Measurements from ENCODE around the gene PTPDC1.

The PTPDC1 gene

DNA sequence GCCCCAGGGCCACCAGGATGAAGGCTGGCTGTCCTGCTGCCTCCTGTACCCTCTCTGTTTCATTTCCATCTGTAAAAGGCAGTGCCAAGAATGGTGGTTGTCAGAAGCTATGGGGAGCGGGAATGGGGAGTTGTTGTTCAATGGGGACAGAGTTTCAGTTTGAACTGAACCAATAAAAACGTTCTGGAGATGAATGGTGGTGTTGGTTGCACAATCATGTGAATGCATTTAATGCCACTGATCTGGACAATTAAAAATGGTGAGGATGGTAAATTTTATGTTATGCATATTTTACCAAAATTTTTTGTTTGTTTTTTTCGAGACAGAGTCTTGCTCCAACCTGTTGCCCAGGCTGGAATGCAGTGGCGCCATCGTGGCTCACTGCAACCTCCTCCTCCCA lies 58.1 kb downstream of the PTPDC1 start:
- DNase-seq = no peak

- no peak for DNase-seq
Observed at GRCh38 chr9:94144394-94144793, 60.1 kb downstream of the PTPDC1 start.

DNA sequence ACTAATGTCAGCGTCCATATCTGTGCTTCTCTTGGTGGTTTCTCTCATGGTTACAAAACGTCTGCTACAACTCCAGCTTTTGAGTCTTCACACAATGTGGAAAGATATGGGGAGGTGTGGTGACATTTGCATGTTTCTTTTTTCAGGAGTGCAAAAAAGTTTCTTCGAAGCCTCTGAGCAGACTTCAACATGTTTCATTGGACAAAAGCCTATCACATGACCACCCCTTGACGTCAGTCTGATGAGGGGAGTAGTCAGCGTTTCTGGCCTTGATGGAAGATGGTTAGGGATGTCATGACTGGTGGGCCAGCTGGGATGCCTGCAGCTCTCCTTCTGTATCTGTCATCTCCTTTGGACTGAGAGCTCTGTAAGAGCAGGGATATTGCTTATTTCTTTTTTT lies 61.4 kb downstream of the PTPDC1 start:
- no peak for DNase-seq

DNA sequence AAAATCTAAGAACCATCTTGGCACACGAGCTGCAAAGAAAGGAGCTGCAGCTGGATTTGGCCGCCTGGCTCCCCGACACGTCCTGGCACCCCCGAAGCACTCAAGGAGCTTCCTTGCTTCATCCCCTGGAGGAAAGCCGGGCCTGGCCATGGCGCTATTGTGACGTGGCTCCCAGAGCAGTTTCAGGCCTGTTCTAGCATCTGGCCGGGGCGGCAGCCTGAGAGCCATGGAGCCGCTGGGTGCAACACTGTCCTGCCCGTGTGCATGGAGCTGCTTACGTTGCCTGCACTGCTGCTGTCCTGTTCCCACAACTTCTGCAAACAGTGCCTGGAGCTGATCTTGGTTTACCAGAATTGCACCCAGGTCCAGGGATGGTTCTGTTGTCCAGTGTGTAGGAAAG lies 63.5 kb downstream of the PTPDC1 start:
- no peak for DNase-seq

DNA sequence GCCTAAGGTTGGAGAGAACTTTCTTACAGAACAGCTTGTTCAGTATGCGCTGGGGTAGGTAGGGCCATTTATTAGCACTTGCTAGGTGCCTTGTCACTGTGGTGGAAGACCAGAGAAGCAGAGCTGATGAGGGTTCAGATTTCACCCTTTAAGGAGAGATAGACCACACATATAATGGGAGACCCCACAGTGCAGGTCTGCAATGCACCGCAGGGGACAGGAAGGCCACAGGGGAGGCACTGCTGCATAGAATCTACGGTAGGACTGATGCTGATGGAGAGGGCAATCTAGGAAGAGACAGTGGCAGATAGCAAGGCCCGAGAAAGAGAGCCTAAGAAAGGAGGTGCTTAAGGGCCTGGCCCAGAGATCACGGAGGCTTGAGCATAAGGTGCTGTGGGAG lies 64.2 kb downstream of the PTPDC1 start:
- no peak for DNase-seq

DNA sequence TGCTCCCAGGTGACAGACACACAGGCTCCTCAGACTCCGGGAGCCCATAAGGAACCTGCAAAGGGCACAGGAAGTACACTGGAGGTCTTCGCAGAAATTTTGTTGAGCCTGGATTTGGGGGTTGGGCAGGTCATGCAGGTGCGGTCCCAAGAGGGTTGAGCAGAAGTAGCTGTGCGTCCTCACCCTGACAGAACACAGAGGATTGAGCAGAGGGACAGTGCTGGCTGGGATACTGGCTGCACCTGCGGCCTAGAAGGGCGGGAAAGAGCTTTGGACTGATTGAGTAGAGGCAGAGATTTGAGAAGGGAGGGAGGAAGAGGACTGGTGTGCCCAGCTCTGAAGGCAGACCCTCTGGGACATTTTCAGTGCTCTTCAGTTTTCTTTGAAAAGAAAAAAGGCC lies 65.4 kb downstream of the PTPDC1 start:
- DNase-seq = no peak

- DNase-seq = no peak
Observed at GRCh38 chr9:94150279-94150828, 66.1 kb downstream of the PTPDC1 start.

GRCh38 chr9:94150890-94151650 lies 66.8 kb downstream of the PTPDC1 start:
- DNase-seq = no peak

- DNase-seq = no peak
Observed at GRCh38 chr9:94153905-94154304, 69.6 kb downstream of the PTPDC1 start.

GRCh38 chr9:94156348-94157049 lies 72.2 kb downstream of the PTPDC1 start:
- DNase-seq = no peak

GRCh38 chr9:94157050-94157801 lies 73.0 kb downstream of the PTPDC1 start:
- no peak for DNase-seq

Measured in NCI-H524 (cell line).